Erythroblast (primary cell): ENCODE measurements around the gene MIER1.

Source experiments
- GATA1 ChIP-seq: IDR thresholded peaks from 2 replicates; pipeline ENCODE4 v1.6.1; 2011; ENCODE audit warnings: low read depth, mild to moderate bottlenecking, control low read depth, low read length, moderate library complexity
- POLR2A ChIP-seq: IDR thresholded peaks from 2 replicates; pipeline ENCODE4 v1.6.1; 2011; ENCODE audit warnings: mild to moderate bottlenecking, low read length

GRCh38 chr1:66938613-66939012, 13.8 kb downstream of the MIER1 start:
- no peak for TF ChIP-seq POLR2A
- TF ChIP-seq GATA1 = no peak
